Neural cell (in vitro differentiated cells): ENCODE data around the gene LETMD1. TPM values are rescaled to one million over a fixed set of nuclear protein-coding genes. Genes with fewer than 3 reads are reported as not detected.

Experiments used
- H2AFZ ChIP-seq: fragments of 200-600, 300-800 bp; sonication (generic), shearing (Covaris generic); 2 replicates; pipeline ENCODE4 v1.6.0; 2014; ENCODE audit warnings: low read depth, mild to moderate bottlenecking, antibody characterized with exemption, low read length, moderate library complexity
- H3F3A ChIP-seq: fragments of 200-600 bp; shearing (Covaris generic); 2 replicates; pipeline ENCODE4 v1.6.1; 2016; ENCODE audit warnings: mild to moderate bottlenecking, moderate library complexity, mixed read lengths, antibody characterized with exemption, low read length; ENCODE audit not compliant: insufficient read depth, poor library complexity, severe bottlenecking
- H3K27ac ChIP-seq: fragments of 200-600, 300-800 bp; sonication (generic), shearing (Covaris generic); 2 replicates; pipeline ENCODE4 v1.5.1; 2014; ENCODE audit warnings: mild to moderate bottlenecking, low read length, moderate library complexity
- H3K27me3 ChIP-seq: fragments of 300-800, 200-600 bp; sonication (generic), shearing (Covaris generic); 2 replicates; pipeline ENCODE4 v1.6.0; 2014; ENCODE audit warnings: mild to moderate bottlenecking, low read depth, low read length, moderate library complexity; ENCODE audit not compliant: insufficient read depth
- H3K36me3 ChIP-seq: fragments of 300-800, 200-600 bp; sonication (generic), shearing (Covaris generic); 2 replicates; pipeline ENCODE4 v1.5.1; 2014; ENCODE audit warnings: mild to moderate bottlenecking, antibody characterized with exemption, low read length, moderate library complexity; ENCODE audit not compliant: insufficient read depth
- H3K4me2 ChIP-seq: fragments of 300-800, 200-600 bp; sonication (generic), shearing (Covaris generic); 2 replicates; pipeline ENCODE4 v1.6.0; 2014; ENCODE audit warnings: mild to moderate bottlenecking, low read length
- H3K4me3 ChIP-seq: fragments of 300-800, 200-600 bp; sonication (generic), shearing (Covaris generic); 2 replicates; pipeline ENCODE4 v1.5.1; 2014; ENCODE audit warnings: mild to moderate bottlenecking, low read length, moderate library complexity
- H3K79me2 ChIP-seq: fragments of 200-600 bp; shearing (Covaris generic); replicated peaks from 2 replicates; pipeline ENCODE4 v1.6.0; 2014; ENCODE audit warnings: mild to moderate bottlenecking, low read length, moderate library complexity; ENCODE audit not compliant: insufficient read depth
- H3K9ac ChIP-seq: fragments of 300-800, 200-600 bp; sonication (generic), shearing (Covaris generic); 2 replicates; pipeline ENCODE4 v1.6.1; 2016; ENCODE audit warnings: mild to moderate bottlenecking, low read length, mixed read lengths
- H3K9me2 ChIP-seq: fragments of 200-600 bp; shearing (Covaris generic); 2 replicates; pipeline ENCODE4 v1.6.1; 2016; ENCODE audit warnings: mild to moderate bottlenecking, low read length, mixed read lengths; ENCODE audit not compliant: insufficient read depth
- H3K9me3 ChIP-seq: fragments of 200-600, 300-800 bp; sonication (generic), shearing (Covaris generic); 2 replicates; pipeline ENCODE4 v1.6.1; 2016; ENCODE audit warnings: mild to moderate bottlenecking, mixed run types, low read length, moderate library complexity, mixed read lengths
- H4K20me1 ChIP-seq: fragments of 200-600 bp; shearing (Covaris generic); 2 replicates; pipeline ENCODE4 v1.6.1; 2016; ENCODE audit warnings: mild to moderate bottlenecking, mixed run types; ENCODE audit not compliant: insufficient read depth
- EP300 ChIP-seq: fragments of 450-650 bp; conservative IDR thresholded peaks from 2 replicates; pipeline ENCODE4 v1.6.1; 2014; ENCODE audit warnings: antibody characterized with exemption, mild to moderate bottlenecking, moderate library complexity; ENCODE audit not compliant: poor library complexity, severe bottlenecking
- EZH2 ChIP-seq: fragments of 200-600, 300-800 bp; shearing (Covaris generic), sonication (generic); IDR thresholded peaks from 2 replicates; pipeline ENCODE4 v1.6.1; 2014; ENCODE audit warnings: antibody characterized with exemption, low read length, borderline replicate concordance, mild to moderate bottlenecking; ENCODE audit not compliant: insufficient read depth, poor library complexity, severe bottlenecking
- MXI1 ChIP-seq: fragments of 450-650 bp; conservative IDR thresholded peaks from 2 replicates; pipeline ENCODE4 v1.6.1; 2014; ENCODE audit warnings: antibody characterized with exemption, mild to moderate bottlenecking; ENCODE audit not compliant: poor library complexity, severe bottlenecking
- POLR2AphosphoS5 ChIP-seq: IDR thresholded peaks from 2 replicates; pipeline ENCODE4 v1.6.1; 2012
- RAD21 ChIP-seq: fragments of 450-650 bp; conservative IDR thresholded peaks from 2 replicates; pipeline ENCODE4 v1.6.1; 2014; ENCODE audit warnings: antibody characterized with exemption, mild to moderate bottlenecking, moderate library complexity
- SMC3 ChIP-seq: fragments of 450-650 bp; conservative IDR thresholded peaks from 2 replicates; pipeline ENCODE4 v1.6.1; 2014; ENCODE audit warnings: antibody characterized with exemption, mild to moderate bottlenecking, moderate library complexity; ENCODE audit not compliant: poor library complexity
- TAF1 ChIP-seq: IDR thresholded peaks from 2 replicates; pipeline ENCODE4 v1.6.1; 2012; ENCODE audit warnings: low read depth
- polyA plus RNA-seq: library from polyadenylated mRNA; depleted of rRNA; stranded (reverse); fragments of >200 nt; gene quantifications from 2 replicates; pipeline ENCODE4 v1.2.3, GENCODE V29; 2014
- TF ChIP-seq, protein P1 (sequence below): IDR thresholded peaks from 2 replicates; pipeline ENCODE4 v1.6.1; 2012; ENCODE audit warnings: borderline replicate concordance
- TF ChIP-seq, protein P2 (sequence below): fragments of 450-650 bp; IDR thresholded peaks from 2 replicates; pipeline ENCODE4 v1.5.1; 2014; ENCODE audit warnings: antibody characterized with exemption, mild to moderate bottlenecking, moderate library complexity; ENCODE audit not compliant: poor library complexity, severe bottlenecking

The LETMD1 gene
- polyA plus RNA-seq, 1 donor from 2014 or later: 101 TPM

DNA sequence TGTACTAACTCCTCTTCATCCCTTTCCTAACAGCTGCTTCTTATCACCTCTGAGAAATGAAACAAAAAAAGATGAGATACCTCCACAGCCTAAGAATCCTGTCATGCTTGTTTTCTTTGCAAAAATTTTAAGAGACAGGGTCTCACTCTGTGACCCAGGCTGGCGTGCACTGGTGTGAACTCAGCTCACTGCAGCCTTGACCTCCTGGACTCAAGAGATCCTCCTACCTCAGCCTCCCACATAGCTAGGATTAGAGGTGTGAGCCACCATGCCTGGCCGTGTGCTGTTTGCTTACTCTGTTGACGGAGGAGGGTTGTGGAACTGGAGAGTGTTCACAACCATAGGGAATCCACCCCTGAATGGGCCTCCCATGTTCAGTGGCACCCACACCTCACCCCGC lies 19.1 kb downstream of the LETMD1 start:
- peaks cover 4% of the 10 kb centered on the region for H3K36me3 ChIP-seq
- TF ChIP-seq EP300 (no peak), EZH2 (no peak), TAF1 (no peak), MXI1 (no peak), RAD21 (no peak), POLR2AphosphoS5 (no peak), SMC3 (no peak)
- TF ChIP-seq, protein P1, sequence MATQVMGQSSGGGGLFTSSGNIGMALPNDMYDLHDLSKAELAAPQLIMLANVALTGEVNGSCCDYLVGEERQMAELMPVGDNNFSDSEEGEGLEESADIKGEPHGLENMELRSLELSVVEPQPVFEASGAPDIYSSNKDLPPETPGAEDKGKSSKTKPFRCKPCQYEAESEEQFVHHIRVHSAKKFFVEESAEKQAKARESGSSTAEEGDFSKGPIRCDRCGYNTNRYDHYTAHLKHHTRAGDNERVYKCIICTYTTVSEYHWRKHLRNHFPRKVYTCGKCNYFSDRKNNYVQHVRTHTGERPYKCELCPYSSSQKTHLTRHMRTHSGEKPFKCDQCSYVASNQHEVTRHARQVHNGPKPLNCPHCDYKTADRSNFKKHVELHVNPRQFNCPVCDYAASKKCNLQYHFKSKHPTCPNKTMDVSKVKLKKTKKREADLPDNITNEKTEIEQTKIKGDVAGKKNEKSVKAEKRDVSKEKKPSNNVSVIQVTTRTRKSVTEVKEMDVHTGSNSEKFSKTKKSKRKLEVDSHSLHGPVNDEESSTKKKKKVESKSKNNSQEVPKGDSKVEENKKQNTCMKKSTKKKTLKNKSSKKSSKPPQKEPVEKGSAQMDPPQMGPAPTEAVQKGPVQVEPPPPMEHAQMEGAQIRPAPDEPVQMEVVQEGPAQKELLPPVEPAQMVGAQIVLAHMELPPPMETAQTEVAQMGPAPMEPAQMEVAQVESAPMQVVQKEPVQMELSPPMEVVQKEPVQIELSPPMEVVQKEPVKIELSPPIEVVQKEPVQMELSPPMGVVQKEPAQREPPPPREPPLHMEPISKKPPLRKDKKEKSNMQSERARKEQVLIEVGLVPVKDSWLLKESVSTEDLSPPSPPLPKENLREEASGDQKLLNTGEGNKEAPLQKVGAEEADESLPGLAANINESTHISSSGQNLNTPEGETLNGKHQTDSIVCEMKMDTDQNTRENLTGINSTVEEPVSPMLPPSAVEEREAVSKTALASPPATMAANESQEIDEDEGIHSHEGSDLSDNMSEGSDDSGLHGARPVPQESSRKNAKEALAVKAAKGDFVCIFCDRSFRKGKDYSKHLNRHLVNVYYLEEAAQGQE: no peak
- TF ChIP-seq, protein P2, sequence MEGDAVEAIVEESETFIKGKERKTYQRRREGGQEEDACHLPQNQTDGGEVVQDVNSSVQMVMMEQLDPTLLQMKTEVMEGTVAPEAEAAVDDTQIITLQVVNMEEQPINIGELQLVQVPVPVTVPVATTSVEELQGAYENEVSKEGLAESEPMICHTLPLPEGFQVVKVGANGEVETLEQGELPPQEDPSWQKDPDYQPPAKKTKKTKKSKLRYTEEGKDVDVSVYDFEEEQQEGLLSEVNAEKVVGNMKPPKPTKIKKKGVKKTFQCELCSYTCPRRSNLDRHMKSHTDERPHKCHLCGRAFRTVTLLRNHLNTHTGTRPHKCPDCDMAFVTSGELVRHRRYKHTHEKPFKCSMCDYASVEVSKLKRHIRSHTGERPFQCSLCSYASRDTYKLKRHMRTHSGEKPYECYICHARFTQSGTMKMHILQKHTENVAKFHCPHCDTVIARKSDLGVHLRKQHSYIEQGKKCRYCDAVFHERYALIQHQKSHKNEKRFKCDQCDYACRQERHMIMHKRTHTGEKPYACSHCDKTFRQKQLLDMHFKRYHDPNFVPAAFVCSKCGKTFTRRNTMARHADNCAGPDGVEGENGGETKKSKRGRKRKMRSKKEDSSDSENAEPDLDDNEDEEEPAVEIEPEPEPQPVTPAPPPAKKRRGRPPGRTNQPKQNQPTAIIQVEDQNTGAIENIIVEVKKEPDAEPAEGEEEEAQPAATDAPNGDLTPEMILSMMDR: no peak
- H3K9me3 ChIP-seq: no peaks in the 10 kb centered on the region
- no peak overlapping the region for H3K27ac ChIP-seq
- H3K9ac ChIP-seq: no peak overlapping the region
- no peak overlapping the region for H2AFZ ChIP-seq
- H3F3A ChIP-seq: no peaks in the 10 kb centered on the region
- no peaks in the 10 kb centered on the region for H3K9me2 ChIP-seq
- no peak overlapping the region for H3K4me3 ChIP-seq
- no peaks in the 10 kb centered on the region for H3K79me2 ChIP-seq
- H3K4me2 ChIP-seq: no peak overlapping the region
- H4K20me1 ChIP-seq: no peaks in the 10 kb centered on the region
- no peaks in the 10 kb centered on the region for H3K27me3 ChIP-seq

DNA sequence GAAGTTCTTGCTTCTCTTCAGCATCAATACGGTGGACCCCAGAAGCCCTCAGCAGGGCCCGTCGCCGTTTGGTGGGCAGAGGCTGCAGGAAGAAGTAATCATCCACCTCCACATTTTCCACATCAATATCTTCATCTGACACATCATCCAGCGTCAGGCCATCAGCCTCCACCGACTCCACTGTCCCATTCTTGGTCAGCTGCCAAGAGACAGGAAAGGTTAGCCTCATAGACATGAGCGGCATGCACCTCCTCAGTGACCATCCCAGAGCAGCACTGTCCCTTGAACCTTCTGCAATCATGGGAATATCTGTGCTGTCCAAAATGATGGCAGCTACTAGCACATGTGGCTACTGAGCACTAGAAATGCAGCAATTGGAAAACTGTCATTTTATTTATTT lies 19.6 kb downstream of the LETMD1 start:
- no peak overlapping the region for H3K4me3 ChIP-seq
- no peaks in the 10 kb centered on the region for H3K9me2 ChIP-seq
- no peak overlapping the region for H3K9ac ChIP-seq
- no peaks in the 10 kb centered on the region for H3K27me3 ChIP-seq
- H3K27ac ChIP-seq: no peak overlapping the region
- no peak overlapping the region for H2AFZ ChIP-seq
- H3K4me2 ChIP-seq: no peak overlapping the region
- no peaks in the 10 kb centered on the region for H3K9me3 ChIP-seq
- no peaks in the 10 kb centered on the region for H3K79me2 ChIP-seq
- TF ChIP-seq, protein P2: no peak
- TF ChIP-seq EZH2 (no peak), EP300 (no peak), POLR2AphosphoS5 (no peak), MXI1 (no peak), SMC3 (no peak), TAF1 (no peak), RAD21 (no peak)
- TF ChIP-seq, protein P1: no peak
- H3K36me3 ChIP-seq: no peaks in the 10 kb centered on the region
- no peaks in the 10 kb centered on the region for H4K20me1 ChIP-seq
- no peaks in the 10 kb centered on the region for H3F3A ChIP-seq
